HCT116 (cell line): ENCODE data around the gene ADAM11. TPM values are rescaled to one million over a fixed set of nuclear protein-coding genes. Genes with fewer than 3 reads are reported as not detected.

Source experiments
- ATAC-seq: fragments of 200-7000 bp; cut with Tn5 transposase; 2 replicates; pipeline ENCODE4 v1.9.1; 2020; ENCODE audit warnings: mild to moderate bottlenecking, moderate library complexity
- BruUV-seq: library from RNA; stranded (reverse); fragments of 400-500 nt; replicated peaks from 2 replicates; lab custom pipeline; 2021; lab: Mats Ljungman, UMichigan
- CTCF ChIA-PET: fragments of 300-600 bp; sonication (Branson Sonifier 250); formaldehyde crosslinking; loops from one replicate; lab custom pipeline; 2021; ENCODE audit warnings: antibody characterized with exemption; lab: Charles Lee
- POLR2A ChIA-PET: fragments of 300-600, 350-600 bp; sonication (Branson Sonifier 250); formaldehyde crosslinking; loops from one replicate; lab custom pipeline; 2021; ENCODE audit warnings: antibody characterized with exemption; lab: Charles Lee
- RAD21 ChIA-PET, 2 experiments: fragments of 300-600 bp; sonication (Branson Sonifier 250); formaldehyde crosslinking; loops; one replicate each; lab custom pipeline; 2023; ENCODE audit warnings: low total read pairs in 2 of 2; ENCODE audit not compliant: uncharacterized antibody in 2 of 2, unreplicated experiment in 2 of 2, low non-redundant PET in 1 of 2; lab: Charles Lee
- DNase-seq: peaks from one replicate; pipeline ENCODE4 v3.0.0-alpha.2; 2010; ENCODE audit warnings: low read depth, low spot score
- H2AFZ ChIP-seq: fragments of 200-600 bp; shearing (Covaris generic), sonication (generic); 2 replicates; pipeline ENCODE4 v1.6.1; 2017; ENCODE audit warnings: low read depth, mixed run types, mixed read lengths, antibody characterized with exemption, low read length; ENCODE audit not compliant: poor library complexity, severe bottlenecking
- H3K27ac ChIP-seq: 2 replicates; pipeline ENCODE4 v1.5.1; 2012; ENCODE audit warnings: low read depth, low read length
- H3K27me3 ChIP-seq: fragments of 200-600 bp; sonication (generic); 2 replicates; pipeline ENCODE4 v1.6.1; 2016; ENCODE audit warnings: mixed run types, low read length, mixed read lengths; ENCODE audit not compliant: insufficient read depth
- H3K36me3 ChIP-seq, 2 experiments: fragments of 200-500 bp in 1 of 2; fragments of 200-600 bp in 1 of 2; sonication (Bioruptor generic) in 1 of 2; sonication (generic) in 1 of 2; 2 replicates each; pipeline versions ENCODE4 v1.5.1 to v1.6.1; 2014 to 2016; ENCODE audit warnings: low read length in 2 of 2, inconsistent platforms in 1 of 2, mixed read lengths in 1 of 2, mixed run types in 1 of 2; ENCODE audit not compliant: insufficient read depth in 2 of 2, control insufficient read depth in 1 of 2
- H3K4me1 ChIP-seq, 2 experiments: fragments of 200-600 bp in 1 of 2; sonication (generic) in 1 of 2; 2 replicates each; pipeline versions ENCODE4 v1.5.1 to v1.6.1; 2012 to 2017; ENCODE audit warnings: low read length in 2 of 2, inconsistent platforms in 1 of 2, mild to moderate bottlenecking in 1 of 2, mixed read lengths in 1 of 2, mixed run types in 1 of 2, moderate library complexity in 1 of 2; ENCODE audit not compliant: insufficient read depth in 2 of 2, control insufficient read depth in 1 of 2
- H3K4me2 ChIP-seq: fragments of 200-600 bp; sonication (generic); 2 replicates; pipeline ENCODE4 v1.6.1; 2017; ENCODE audit warnings: mixed run types, low read length, mixed read lengths
- H3K4me3 ChIP-seq, 2 experiments: fragments of 200-600 bp in 1 of 2; sonication (generic) in 1 of 2; replicated peaks in 1 of 2; 2 replicates each; pipeline ENCODE4 v1.5.1; 2011 to 2016; ENCODE audit warnings: low read length in 2 of 2, control low read depth in 1 of 2, low read depth in 1 of 2, mild to moderate bottlenecking in 1 of 2, mixed read lengths in 1 of 2, mixed run types in 1 of 2
- H3K79me2 ChIP-seq: fragments of 200-600 bp; sonication (generic); 2 replicates; pipeline ENCODE4 v1.6.1; 2017; ENCODE audit warnings: mild to moderate bottlenecking, mixed run types, low read length, moderate library complexity, mixed read lengths; ENCODE audit not compliant: insufficient read depth
- H3K9ac ChIP-seq: fragments of 200-600 bp; sonication (generic); 2 replicates; pipeline ENCODE4 v1.6.1; 2016; ENCODE audit warnings: low read length, mixed read lengths
- H3K9me2 ChIP-seq: fragments of 200-600 bp; sonication (generic), shearing (Covaris generic); 2 replicates; pipeline ENCODE4 v1.6.1; 2017; ENCODE audit warnings: mixed run types, mild to moderate bottlenecking, moderate library complexity; ENCODE audit not compliant: insufficient read depth
- H3K9me3 ChIP-seq, 2 experiments: fragments of 200-500 bp in 1 of 2; fragments of 200-600 bp in 1 of 2; sonication (Bioruptor generic) in 1 of 2; sonication (generic) in 1 of 2; 2 replicates each; pipeline ENCODE4 v1.6.1; 2014 to 2017; ENCODE audit warnings: low read length in 2 of 2, mixed read lengths in 2 of 2, inconsistent platforms in 1 of 2, low read depth in 1 of 2, mild to moderate bottlenecking in 1 of 2, mixed run types in 1 of 2, moderate library complexity in 1 of 2; ENCODE audit not compliant: control insufficient read depth in 1 of 2, insufficient read depth in 1 of 2
- H4K20me1 ChIP-seq: fragments of 200-600 bp; sonication (generic), shearing (Covaris generic); 2 replicates; pipeline ENCODE4 v1.6.1; 2017; ENCODE audit warnings: mixed run types, mild to moderate bottlenecking, moderate library complexity; ENCODE audit not compliant: insufficient read depth
- CBX3 ChIP-seq: IDR thresholded peaks from 2 replicates; pipeline ENCODE4 v1.6.1; 2012; ENCODE audit warnings: low read depth
- CEBPB ChIP-seq: IDR thresholded peaks from 2 replicates; pipeline ENCODE4 v1.6.1; 2012; ENCODE audit warnings: low read depth
- EGR1 ChIP-seq: IDR thresholded peaks from 2 replicates; pipeline ENCODE4 v1.6.1; 2012; ENCODE audit warnings: low read depth
- ELF1 ChIP-seq: IDR thresholded peaks from 2 replicates; pipeline ENCODE4 v1.6.1; 2012; ENCODE audit warnings: low read depth, borderline replicate concordance
- EZH2 ChIP-seq: fragments of 200-600 bp; sonication (generic); IDR thresholded peaks from 2 replicates; pipeline ENCODE4 v1.6.1; 2017; ENCODE audit warnings: antibody characterized with exemption, mixed run types
- EZH2phosphoT487 ChIP-seq: fragments of 200-600 bp; IDR thresholded peaks from 2 replicates; pipeline ENCODE4 v1.6.1; 2018; ENCODE audit warnings: antibody characterized with exemption, borderline replicate concordance
- FOSL1 ChIP-seq: IDR thresholded peaks from 2 replicates; pipeline ENCODE4 v1.6.1; 2012; ENCODE audit warnings: low read depth
- JUND ChIP-seq: IDR thresholded peaks from 2 replicates; pipeline ENCODE4 v1.6.1; 2012
- RAD21 ChIP-seq: IDR thresholded peaks from 2 replicates; pipeline ENCODE4 v1.6.1; 2012; ENCODE audit warnings: low read depth, mild to moderate bottlenecking
- SIN3A ChIP-seq: IDR thresholded peaks from 2 replicates; pipeline ENCODE4 v1.6.1; 2012; ENCODE audit warnings: low read depth
- SRF ChIP-seq: IDR thresholded peaks from 2 replicates; pipeline ENCODE4 v1.6.1; 2012; ENCODE audit warnings: low read depth
- YY1 ChIP-seq: IDR thresholded peaks from 2 replicates; pipeline ENCODE4 v1.6.1; 2011; ENCODE audit warnings: low read length, low read depth, moderate library complexity, mild to moderate bottlenecking; ENCODE audit not compliant: insufficient replicate concordance; ENCODE audit errors: extremely low read depth
- ZFX ChIP-seq: fragments of 450-650 bp; IDR thresholded peaks from 2 replicates; pipeline ENCODE4 v1.6.1; 2017
- ZNF274 ChIP-seq: fragments of 200-500 bp; sonication (Bioruptor generic); IDR thresholded peaks from 2 replicates; pipeline ENCODE4 v1.6.1; 2014; ENCODE audit warnings: mild to moderate bottlenecking, low read depth, low read length, inconsistent platforms
- intact Hi-C: fragments of 100-400 bp; cut with micrococcal nuclease; formaldehyde crosslinking; loops from 2 replicates; pipeline ENCODE4 v1.10.0; 2022
- total RNA-seq: library from RNA; stranded (reverse); gene quantifications from one replicate; pipeline ENCODE4 v1.2.1, GENCODE V29; 2021; ENCODE audit not compliant: unreplicated experiment
- TF ChIP-seq, protein P1 (sequence below): IDR thresholded peaks from 2 replicates; pipeline ENCODE4 v1.6.1; 2012
- TF ChIP-seq, protein P2 (sequence below), 3 experiments: fragments of 200-600 bp in 1 of 3; sonication (generic) in 1 of 3; IDR thresholded peaks in 2 of 3; conservative IDR thresholded peaks in 1 of 3; 2 replicates each; pipeline ENCODE4 v1.5.1; 2012 to 2017; ENCODE audit warnings: low read depth in 2 of 3, low read length in 2 of 3, antibody characterized with exemption in 1 of 3, borderline replicate concordance in 1 of 3, control low read depth in 1 of 3, mild to moderate bottlenecking in 1 of 3, mixed read lengths in 1 of 3, mixed run types in 1 of 3, moderate library complexity in 1 of 3; ENCODE audit not compliant: insufficient read depth in 1 of 3
- TF ChIP-seq, protein P3 (sequence below): IDR thresholded peaks from 2 replicates; pipeline ENCODE4 v1.6.1; 2012; ENCODE audit warnings: low read depth
- TF ChIP-seq, protein P4 (sequence below): IDR thresholded peaks from 2 replicates; pipeline ENCODE4 v1.6.1; 2011; ENCODE audit warnings: mild to moderate bottlenecking, low read length, moderate library complexity; ENCODE audit not compliant: insufficient replicate concordance; ENCODE audit errors: extremely low read depth

Gene ADAM11
- total RNA-seq, 1 experiment from 2014 or later = 7.7 TPM

DNA sequence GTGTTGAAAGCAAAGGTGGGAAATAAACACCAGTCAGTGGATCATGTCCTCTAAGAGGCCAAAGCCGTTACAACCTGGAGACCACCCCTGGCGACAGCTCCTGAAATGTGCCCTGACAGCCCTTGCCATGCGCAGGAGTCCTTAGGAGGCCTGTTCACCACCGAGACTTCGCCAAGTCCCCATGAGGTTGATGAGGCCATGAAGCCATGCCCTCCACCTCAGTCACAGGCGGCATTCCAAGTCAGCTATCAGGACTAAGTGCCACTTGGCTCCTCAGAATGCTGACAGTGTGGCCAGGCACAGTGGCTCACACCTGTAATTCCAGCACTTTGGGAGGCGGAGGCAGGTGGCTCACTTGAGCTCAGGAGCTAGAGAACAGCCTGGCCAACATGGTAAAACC, 27.1 kb downstream of the ADAM11 start:
- DNase-seq (no peak), ATAC-seq (no peak)
- ChIA-PET RAD21 (interaction anchor here in 1 of 2 experiments (0.6 kb wide), 1 partner anchor 66 kb away, joined by 3 read pairs; no protein-coding TSS in a partner anchor), CTCF (no interaction called here), POLR2A (no interaction called here)
- Histone ChIP-seq H3K9me2 (no peaks in the 10 kb centered on the region), H3K4me3 (no peak overlapping the region), H4K20me1 (no peaks in the 10 kb centered on the region), H3K79me2 (no peaks in the 10 kb centered on the region), H3K9ac (no peak overlapping the region), H3K9me3 (no peaks in the 10 kb centered on the region), H3K4me2 (no peak overlapping the region), H3K27me3 (no peaks in the 10 kb centered on the region), H3K36me3 (no peaks in the 10 kb centered on the region), H2AFZ (no peak overlapping the region), H3K27ac (no peak overlapping the region), H3K4me1 (peaks cover 0 to 15% of the 10 kb centered on the region in 2 experiments; a peak in 2 of 4 replicates)
- TF ChIP-seq ZNF274 = no peak
- TF ChIP-seq ZFX = no peak
- no peak for TF ChIP-seq RAD21
- TF ChIP-seq, protein P1, sequence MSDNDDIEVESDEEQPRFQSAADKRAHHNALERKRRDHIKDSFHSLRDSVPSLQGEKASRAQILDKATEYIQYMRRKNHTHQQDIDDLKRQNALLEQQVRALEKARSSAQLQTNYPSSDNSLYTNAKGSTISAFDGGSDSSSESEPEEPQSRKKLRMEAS = no peak
- TF ChIP-seq YY1 = no peak
- TF ChIP-seq CEBPB = no peak
- TF ChIP-seq, protein P2, sequence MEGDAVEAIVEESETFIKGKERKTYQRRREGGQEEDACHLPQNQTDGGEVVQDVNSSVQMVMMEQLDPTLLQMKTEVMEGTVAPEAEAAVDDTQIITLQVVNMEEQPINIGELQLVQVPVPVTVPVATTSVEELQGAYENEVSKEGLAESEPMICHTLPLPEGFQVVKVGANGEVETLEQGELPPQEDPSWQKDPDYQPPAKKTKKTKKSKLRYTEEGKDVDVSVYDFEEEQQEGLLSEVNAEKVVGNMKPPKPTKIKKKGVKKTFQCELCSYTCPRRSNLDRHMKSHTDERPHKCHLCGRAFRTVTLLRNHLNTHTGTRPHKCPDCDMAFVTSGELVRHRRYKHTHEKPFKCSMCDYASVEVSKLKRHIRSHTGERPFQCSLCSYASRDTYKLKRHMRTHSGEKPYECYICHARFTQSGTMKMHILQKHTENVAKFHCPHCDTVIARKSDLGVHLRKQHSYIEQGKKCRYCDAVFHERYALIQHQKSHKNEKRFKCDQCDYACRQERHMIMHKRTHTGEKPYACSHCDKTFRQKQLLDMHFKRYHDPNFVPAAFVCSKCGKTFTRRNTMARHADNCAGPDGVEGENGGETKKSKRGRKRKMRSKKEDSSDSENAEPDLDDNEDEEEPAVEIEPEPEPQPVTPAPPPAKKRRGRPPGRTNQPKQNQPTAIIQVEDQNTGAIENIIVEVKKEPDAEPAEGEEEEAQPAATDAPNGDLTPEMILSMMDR (IDR thresholded peaks at IDR 0.05 in 2 of 3, conservative IDR thresholded peaks at IDR 0.05 in 1 of 3; ENCODE audit: borderline replicate concordance in 1 of 3, insufficient read depth in 1 of 3, low read depth in 2 of 3, low read length in 2 of 3) = no peak
- no peak for TF ChIP-seq SRF
- TF ChIP-seq ELF1 = no peak
- no peak for TF ChIP-seq JUND
- TF ChIP-seq, protein P3, sequence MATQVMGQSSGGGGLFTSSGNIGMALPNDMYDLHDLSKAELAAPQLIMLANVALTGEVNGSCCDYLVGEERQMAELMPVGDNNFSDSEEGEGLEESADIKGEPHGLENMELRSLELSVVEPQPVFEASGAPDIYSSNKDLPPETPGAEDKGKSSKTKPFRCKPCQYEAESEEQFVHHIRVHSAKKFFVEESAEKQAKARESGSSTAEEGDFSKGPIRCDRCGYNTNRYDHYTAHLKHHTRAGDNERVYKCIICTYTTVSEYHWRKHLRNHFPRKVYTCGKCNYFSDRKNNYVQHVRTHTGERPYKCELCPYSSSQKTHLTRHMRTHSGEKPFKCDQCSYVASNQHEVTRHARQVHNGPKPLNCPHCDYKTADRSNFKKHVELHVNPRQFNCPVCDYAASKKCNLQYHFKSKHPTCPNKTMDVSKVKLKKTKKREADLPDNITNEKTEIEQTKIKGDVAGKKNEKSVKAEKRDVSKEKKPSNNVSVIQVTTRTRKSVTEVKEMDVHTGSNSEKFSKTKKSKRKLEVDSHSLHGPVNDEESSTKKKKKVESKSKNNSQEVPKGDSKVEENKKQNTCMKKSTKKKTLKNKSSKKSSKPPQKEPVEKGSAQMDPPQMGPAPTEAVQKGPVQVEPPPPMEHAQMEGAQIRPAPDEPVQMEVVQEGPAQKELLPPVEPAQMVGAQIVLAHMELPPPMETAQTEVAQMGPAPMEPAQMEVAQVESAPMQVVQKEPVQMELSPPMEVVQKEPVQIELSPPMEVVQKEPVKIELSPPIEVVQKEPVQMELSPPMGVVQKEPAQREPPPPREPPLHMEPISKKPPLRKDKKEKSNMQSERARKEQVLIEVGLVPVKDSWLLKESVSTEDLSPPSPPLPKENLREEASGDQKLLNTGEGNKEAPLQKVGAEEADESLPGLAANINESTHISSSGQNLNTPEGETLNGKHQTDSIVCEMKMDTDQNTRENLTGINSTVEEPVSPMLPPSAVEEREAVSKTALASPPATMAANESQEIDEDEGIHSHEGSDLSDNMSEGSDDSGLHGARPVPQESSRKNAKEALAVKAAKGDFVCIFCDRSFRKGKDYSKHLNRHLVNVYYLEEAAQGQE = no peak
- TF ChIP-seq CBX3 = no peak
- no peak for TF ChIP-seq EGR1
- TF ChIP-seq, protein P4, sequence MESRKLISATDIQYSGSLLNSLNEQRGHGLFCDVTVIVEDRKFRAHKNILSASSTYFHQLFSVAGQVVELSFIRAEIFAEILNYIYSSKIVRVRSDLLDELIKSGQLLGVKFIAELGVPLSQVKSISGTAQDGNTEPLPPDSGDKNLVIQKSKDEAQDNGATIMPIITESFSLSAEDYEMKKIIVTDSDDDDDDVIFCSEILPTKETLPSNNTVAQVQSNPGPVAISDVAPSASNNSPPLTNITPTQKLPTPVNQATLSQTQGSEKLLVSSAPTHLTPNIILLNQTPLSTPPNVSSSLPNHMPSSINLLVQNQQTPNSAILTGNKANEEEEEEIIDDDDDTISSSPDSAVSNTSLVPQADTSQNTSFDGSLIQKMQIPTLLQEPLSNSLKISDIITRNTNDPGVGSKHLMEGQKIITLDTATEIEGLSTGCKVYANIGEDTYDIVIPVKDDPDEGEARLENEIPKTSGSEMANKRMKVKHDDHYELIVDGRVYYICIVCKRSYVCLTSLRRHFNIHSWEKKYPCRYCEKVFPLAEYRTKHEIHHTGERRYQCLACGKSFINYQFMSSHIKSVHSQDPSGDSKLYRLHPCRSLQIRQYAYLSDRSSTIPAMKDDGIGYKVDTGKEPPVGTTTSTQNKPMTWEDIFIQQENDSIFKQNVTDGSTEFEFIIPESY = no peak
- TF ChIP-seq FOSL1 = no peak
- no peak for TF ChIP-seq EZH2phosphoT487
- no peak for TF ChIP-seq EZH2
- TF ChIP-seq SIN3A = no peak
- intact Hi-C loops = no loop called here
- BruUV-seq = no TSS peak
